Lower lobe of right lung (tissue), 2 donors: ENCODE measurements around the gene SPP1. TPM values are rescaled to one million over a fixed set of nuclear protein-coding genes. Genes with fewer than 3 reads are reported as not detected.

Source experiments
- ATAC-seq, 2 donors: fragments of 200-7000 bp; cut with Tn5 transposase; one replicate each; pipeline ENCODE4 v1.9.1; 2020 to 2022; ENCODE audit warnings: mild to moderate bottlenecking in 2 of 2, moderate library complexity in 2 of 2
- DNase-seq: peaks from one replicate; pipeline ENCODE4 v3.0.0-alpha.2; 2020
- H3K27ac ChIP-seq: fragments of 200-600 bp; one replicate; pipeline ENCODE4 v1.8.0; 2022
- H3K27me3 ChIP-seq: fragments of 200-600 bp; one replicate; pipeline ENCODE4 v1.8.0; 2022; ENCODE audit warnings: low read depth
- H3K36me3 ChIP-seq: fragments of 200-600 bp; one replicate; pipeline ENCODE4 v1.8.0; 2022; ENCODE audit warnings: mild to moderate bottlenecking
- H3K4me1 ChIP-seq: fragments of 200-600 bp; one replicate; pipeline ENCODE4 v1.8.0; 2022
- H3K4me3 ChIP-seq: fragments of 200-600 bp; one replicate; pipeline ENCODE4 v1.8.0; 2022; ENCODE audit warnings: mild to moderate bottlenecking
- H3K9me3 ChIP-seq: fragments of 200-600 bp; one replicate; pipeline ENCODE4 v1.8.0; 2022
- intact Hi-C: fragments of 100-400 bp; cut with DNase I; formaldehyde crosslinking; loops from one replicate; pipeline ENCODE4 v1.11.0; 2022
- total RNA-seq: library from RNA; stranded (reverse); fragmentation: NEBNext Ultra II Directional; extraction: Animal tissue kit (Norgen Biotek cat#: 25700); gene quantifications from one replicate; pipeline ENCODE4 v1.2.1, GENCODE V29; 2021
- TF ChIP-seq, protein P1 (sequence below): fragments of 200-600 bp; IDR thresholded peaks from one replicate; pipeline ENCODE4 v1.8.0; 2022; ENCODE audit warnings: antibody characterized with exemption, mild to moderate bottlenecking
- donor health status: DM: no; HTN: yes; CAD: no; lungs with severe emphysema.

Gene SPP1
- total RNA-seq, 1 donor from 2014 or later, result 8.0 TPM

DNA sequence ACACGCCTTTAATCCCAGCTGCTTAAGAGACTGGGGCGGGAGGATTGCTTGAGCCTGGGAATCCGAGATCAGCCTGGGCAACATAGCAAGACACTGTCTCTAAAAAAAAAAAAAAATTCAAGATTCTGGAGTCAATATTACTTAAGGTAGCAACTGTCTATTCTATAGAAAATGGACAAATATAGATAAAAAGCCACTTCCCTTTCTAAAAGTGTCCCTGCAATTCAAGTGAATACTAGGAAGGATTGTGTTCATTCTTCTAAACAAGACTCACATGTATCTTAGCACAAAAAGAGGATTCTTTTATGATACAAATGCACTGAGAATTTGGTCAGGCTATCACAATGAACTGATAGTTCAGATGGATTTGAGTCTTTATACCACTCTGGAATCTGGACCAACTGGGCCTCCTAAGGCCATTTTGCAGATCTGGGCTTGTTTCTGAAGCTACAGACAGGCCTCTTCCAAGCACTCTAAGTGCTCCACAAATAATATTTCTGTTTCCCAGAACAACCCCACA lies 38.9 kb downstream of the SPP1 start:
- Histone ChIP-seq H3K4me1 (peaks cover 44% of the 10 kb centered on the region), H3K36me3 (peaks cover under 1% of the 10 kb centered on the region)
- intact Hi-C loops, result no loop called here

DNA sequence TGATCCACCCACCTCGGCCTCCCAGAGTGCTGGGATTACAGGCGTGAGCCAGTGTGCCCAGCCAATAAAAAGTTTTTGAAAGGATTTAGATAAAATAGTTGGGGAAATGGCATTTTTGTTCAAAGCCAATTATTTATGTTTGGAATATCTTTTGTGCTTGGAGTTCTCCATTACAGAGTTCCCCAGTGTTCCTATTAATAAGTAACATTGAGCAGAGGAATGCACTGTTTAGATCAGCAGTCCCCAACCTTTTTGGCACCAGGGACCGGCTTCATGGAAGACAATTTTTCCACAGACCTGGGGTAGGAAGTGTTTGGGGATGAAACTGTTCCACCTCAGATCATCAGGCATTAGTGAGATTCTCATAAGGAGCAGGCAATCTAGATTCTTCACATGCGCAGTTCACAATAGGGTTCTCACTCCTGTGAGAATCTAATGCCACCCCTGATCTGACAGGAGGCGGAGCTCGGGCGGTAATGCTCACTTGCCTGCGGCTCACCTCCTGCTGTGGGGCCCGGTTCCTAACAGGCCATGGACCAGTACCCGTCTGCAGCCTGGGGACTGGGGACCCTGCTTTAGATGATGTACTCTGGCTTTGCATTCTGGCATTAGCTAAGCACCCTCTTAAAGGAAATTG lies 40.3 kb downstream of the SPP1 start:
- H3K27me3 ChIP-seq, result no peaks in the 10 kb centered on the region
- intact Hi-C loops, result no loop called here
- H3K27ac ChIP-seq, result no peak overlapping the region
- DNase-seq (no peak), ATAC-seq (no peak)
- H3K36me3 ChIP-seq, result peaks cover 14% of the 10 kb centered on the region
- H3K9me3 ChIP-seq, result no peaks in the 10 kb centered on the region
- TF ChIP-seq, protein P1, sequence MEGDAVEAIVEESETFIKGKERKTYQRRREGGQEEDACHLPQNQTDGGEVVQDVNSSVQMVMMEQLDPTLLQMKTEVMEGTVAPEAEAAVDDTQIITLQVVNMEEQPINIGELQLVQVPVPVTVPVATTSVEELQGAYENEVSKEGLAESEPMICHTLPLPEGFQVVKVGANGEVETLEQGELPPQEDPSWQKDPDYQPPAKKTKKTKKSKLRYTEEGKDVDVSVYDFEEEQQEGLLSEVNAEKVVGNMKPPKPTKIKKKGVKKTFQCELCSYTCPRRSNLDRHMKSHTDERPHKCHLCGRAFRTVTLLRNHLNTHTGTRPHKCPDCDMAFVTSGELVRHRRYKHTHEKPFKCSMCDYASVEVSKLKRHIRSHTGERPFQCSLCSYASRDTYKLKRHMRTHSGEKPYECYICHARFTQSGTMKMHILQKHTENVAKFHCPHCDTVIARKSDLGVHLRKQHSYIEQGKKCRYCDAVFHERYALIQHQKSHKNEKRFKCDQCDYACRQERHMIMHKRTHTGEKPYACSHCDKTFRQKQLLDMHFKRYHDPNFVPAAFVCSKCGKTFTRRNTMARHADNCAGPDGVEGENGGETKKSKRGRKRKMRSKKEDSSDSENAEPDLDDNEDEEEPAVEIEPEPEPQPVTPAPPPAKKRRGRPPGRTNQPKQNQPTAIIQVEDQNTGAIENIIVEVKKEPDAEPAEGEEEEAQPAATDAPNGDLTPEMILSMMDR, result no peak
- peaks cover 32% of the 10 kb centered on the region for H3K4me1 ChIP-seq
- H3K4me3 ChIP-seq, result no peak overlapping the region

More for the DNA sequence above, 38.9 kb downstream of the SPP1 start:
- no peak for ATAC-seq
- DNase-seq, result no peak
- no peaks in the 10 kb centered on the region for H3K9me3 ChIP-seq
- no peaks in the 10 kb centered on the region for H3K27me3 ChIP-seq
- H3K27ac ChIP-seq, result no peak overlapping the region
- H3K4me3 ChIP-seq, result no peak overlapping the region
- TF ChIP-seq, protein P1, result no peak

DNA sequence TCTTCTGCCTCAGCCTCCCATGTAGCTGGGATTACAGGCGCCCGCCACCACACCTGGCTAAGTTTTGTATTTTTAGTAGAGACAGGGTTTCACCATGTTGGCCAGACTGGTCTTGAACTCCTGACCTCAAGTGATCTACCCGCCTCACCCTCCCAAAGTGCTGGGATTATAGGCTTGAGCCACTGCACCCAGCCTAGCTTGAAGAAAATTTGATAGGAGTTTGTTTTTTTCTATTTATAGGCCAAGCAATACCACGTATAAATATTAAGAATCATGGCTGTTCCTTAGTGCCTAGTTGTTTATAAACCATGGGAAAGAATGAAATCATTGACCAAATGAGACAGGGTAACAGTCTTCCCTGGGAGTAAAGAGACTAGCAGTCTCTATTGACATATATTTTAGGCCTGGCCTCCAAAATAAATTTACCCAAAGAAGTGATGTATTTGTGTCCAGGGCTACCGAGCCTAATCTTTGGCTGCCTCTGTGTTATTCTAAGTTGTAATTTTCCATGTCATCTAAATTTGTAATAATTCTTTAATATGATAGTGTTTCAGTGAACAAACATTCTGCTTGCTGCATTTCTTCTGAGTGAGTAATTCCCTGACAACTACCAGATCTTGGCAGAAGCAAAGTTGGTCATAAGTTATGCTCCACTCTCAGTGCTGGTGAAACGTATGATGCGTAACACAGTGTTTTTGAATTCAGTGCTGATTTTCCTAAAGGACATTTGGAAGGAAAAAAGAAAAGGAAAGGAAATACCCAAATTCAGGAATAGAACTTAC lies 42.2 kb downstream of the SPP1 start:
- DNase-seq (no peak), ATAC-seq (peak; percentile 60 to 70)
- Histone ChIP-seq H3K9me3 (no peaks in the 10 kb centered on the region), H3K27me3 (no peaks in the 10 kb centered on the region), H3K4me1 (peaks cover 17% of the 10 kb centered on the region), H3K36me3 (peaks cover 21% of the 10 kb centered on the region), H3K4me3 (no peak overlapping the region), H3K27ac (peak overlapping the region; percentile 70)
- TF ChIP-seq, protein P1, result no peak
- intact Hi-C loops, result no loop called here

DNA sequence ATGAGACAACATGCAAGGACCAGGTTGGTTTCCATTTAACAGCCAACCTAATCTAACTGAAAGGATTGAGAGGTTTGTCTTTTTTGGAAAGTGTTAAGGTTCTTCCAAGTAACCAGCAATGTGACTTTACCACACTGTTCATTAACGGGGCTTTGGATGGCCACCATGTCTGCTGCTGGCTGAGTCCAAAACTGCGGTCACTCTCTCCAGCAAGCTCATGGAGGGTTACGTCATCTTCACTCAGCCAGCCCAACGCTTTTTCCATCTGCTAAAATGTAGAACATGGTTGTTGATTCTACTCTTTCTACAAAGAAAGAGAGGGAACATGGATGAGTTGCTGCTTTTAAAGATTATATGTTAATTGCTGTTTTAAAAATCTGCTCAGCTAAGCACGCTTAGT lies 43.0 kb downstream of the SPP1 start:
- H3K4me3 ChIP-seq, result no peak overlapping the region
- H3K36me3 ChIP-seq, result peaks cover 21% of the 10 kb centered on the region
- TF ChIP-seq, protein P1, result no peak
- DNase-seq, result no peak
- H3K9me3 ChIP-seq, result no peaks in the 10 kb centered on the region
- no peak for ATAC-seq
- intact Hi-C loops, result no loop called here
- H3K4me1 ChIP-seq, result peaks cover 13% of the 10 kb centered on the region
- H3K27me3 ChIP-seq, result no peaks in the 10 kb centered on the region
- peak overlapping the region; percentile 70 for H3K27ac ChIP-seq

DNA sequence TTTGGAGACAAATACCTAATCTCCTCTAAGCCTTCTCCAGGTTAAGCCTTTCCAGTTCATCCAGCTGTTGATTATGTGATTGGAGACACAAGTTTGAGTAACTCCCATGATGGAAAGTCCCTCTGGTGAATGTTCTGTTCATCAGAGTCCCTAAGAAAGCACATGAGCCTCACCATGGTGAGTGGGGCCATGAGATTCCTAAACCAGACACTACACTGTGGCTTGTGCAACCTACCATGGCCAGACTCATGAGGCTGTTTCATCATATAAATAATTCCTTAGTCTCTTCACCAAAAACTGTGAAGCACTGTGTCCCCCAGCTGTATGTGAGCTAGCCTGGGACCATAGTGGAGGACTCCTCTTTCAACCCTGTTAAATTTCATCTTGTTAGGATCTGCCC lies 46.3 kb downstream of the SPP1 start:
- Histone ChIP-seq H3K27ac (no peak overlapping the region), H3K36me3 (peaks cover 21% of the 10 kb centered on the region), H3K4me1 (peaks cover 8% of the 10 kb centered on the region), H3K9me3 (peaks cover 9% of the 10 kb centered on the region), H3K27me3 (no peaks in the 10 kb centered on the region), H3K4me3 (no peak overlapping the region)
- ATAC-seq (no peak), DNase-seq (no peak)
- TF ChIP-seq, protein P1, result no peak
- intact Hi-C loops, result no loop called here
